SK-N-SH treated with all-trans-retinoic acid at 6 μM for 48 hours (cell line): ENCODE measurements around the gene CTU1.

ENCODE experiments used
- ATAC-seq: fragments of 200-7000 bp; cut with Tn5 transposase; 3 replicates; pipeline ENCODE4 v1.9.1; 2020; ENCODE audit warnings: mild to moderate bottlenecking, moderate library complexity
- ARNTL ChIP-seq: fragments of 450-650 bp; formaldehyde crosslinking; IDR thresholded peaks from 2 replicates; pipeline ENCODE4 v1.5.0; 2020; ENCODE audit warnings: low read depth, mild to moderate bottlenecking, moderate library complexity, borderline replicate concordance
- BACH2 ChIP-seq: fragments of 250-450 bp; sonication (Bioruptor Pico); IDR thresholded peaks from 2 replicates; pipeline ENCODE4 v1.9.0; 2021; ENCODE audit warnings: mild to moderate bottlenecking, borderline replicate concordance
- CREB5 ChIP-seq: fragments of 250-450 bp; sonication (Bioruptor Pico); IDR thresholded peaks from 2 replicates; pipeline ENCODE4 v1.5.1; 2020; ENCODE audit warnings: low read depth, mild to moderate bottlenecking, moderate library complexity
- CSDC2 ChIP-seq: fragments of 250-450 bp; sonication (Bioruptor Pico); IDR thresholded peaks from 2 replicates; pipeline ENCODE4 v1.5.0; 2020; ENCODE audit warnings: mild to moderate bottlenecking, moderate library complexity
- ESRRG ChIP-seq: fragments of 250-450 bp; sonication (Bioruptor Pico); IDR thresholded peaks from 2 replicates; pipeline ENCODE4 v1.6.1; 2021; ENCODE audit warnings: mild to moderate bottlenecking
- GLIS3 ChIP-seq: fragments of 250-450 bp; sonication (Bioruptor Pico); IDR thresholded peaks from 2 replicates; pipeline ENCODE4 v1.5.0; 2020; ENCODE audit warnings: mild to moderate bottlenecking, moderate library complexity
- ISL1 ChIP-seq: fragments of 250-450 bp; sonication (Bioruptor Pico); IDR thresholded peaks from 2 replicates; pipeline ENCODE4 v2.1.2; 2022; ENCODE audit warnings: mild to moderate bottlenecking, moderate library complexity
- OSR1 ChIP-seq: fragments of 250-450 bp; sonication (Bioruptor Pico); IDR thresholded peaks from 2 replicates; pipeline ENCODE4 v1.8.0; 2022; ENCODE audit warnings: moderate library complexity, mild to moderate bottlenecking, inconsistent platforms
- PPARA ChIP-seq: fragments of 250-450 bp; sonication (Bioruptor Pico); IDR thresholded peaks from 2 replicates; pipeline ENCODE4 v1.5.0; 2020; ENCODE audit warnings: mild to moderate bottlenecking, borderline replicate concordance
- RARB ChIP-seq: fragments of 250-450 bp; sonication (Bioruptor Pico); IDR thresholded peaks from 2 replicates; pipeline ENCODE4 v1.8.0; 2021; ENCODE audit warnings: mild to moderate bottlenecking, moderate library complexity
- SNAI2 ChIP-seq: fragments of 250-450 bp; sonication (Bioruptor Pico); IDR thresholded peaks from 2 replicates; pipeline ENCODE4 v1.5.0; 2020; ENCODE audit warnings: mild to moderate bottlenecking, moderate library complexity
- TCF4 ChIP-seq: fragments of 250-450 bp; sonication (Bioruptor Pico); IDR thresholded peaks from 2 replicates; pipeline ENCODE4 v1.8.0; 2021; ENCODE audit warnings: mild to moderate bottlenecking, moderate library complexity, borderline replicate concordance
- TOX ChIP-seq: fragments of 250-450 bp; sonication (Bioruptor Pico); IDR thresholded peaks from 2 replicates; pipeline ENCODE4 v1.8.0; 2021; ENCODE audit warnings: mild to moderate bottlenecking, moderate library complexity, borderline replicate concordance
- TSHZ2 ChIP-seq: fragments of 250-450 bp; sonication (Bioruptor Pico); IDR thresholded peaks from 2 replicates; pipeline ENCODE4 v1.5.0; 2020; ENCODE audit warnings: mild to moderate bottlenecking, moderate library complexity
- ZC3H10 ChIP-seq: fragments of 250-450 bp; sonication (Bioruptor Pico); IDR thresholded peaks from 2 replicates; pipeline ENCODE4 v1.5.1; 2021; ENCODE audit warnings: mild to moderate bottlenecking, moderate library complexity
- ZFP3 ChIP-seq: fragments of 250-450 bp; sonication (Bioruptor Pico); IDR thresholded peaks from 2 replicates; pipeline ENCODE4 v1.5.0; 2020; ENCODE audit warnings: mild to moderate bottlenecking, moderate library complexity
- ZFP30 ChIP-seq: fragments of 450-650 bp; formaldehyde crosslinking; IDR thresholded peaks from 2 replicates; pipeline ENCODE4 v1.5.0; 2022; ENCODE audit warnings: mild to moderate bottlenecking, moderate library complexity
- ZNF565 ChIP-seq: fragments of 450-650 bp; formaldehyde crosslinking; conservative IDR thresholded peaks from 2 replicates; pipeline ENCODE4 v1.5.0; 2020; ENCODE audit warnings: low read depth, mild to moderate bottlenecking, moderate library complexity
- ZNF70 ChIP-seq: fragments of 450-650 bp; formaldehyde crosslinking; IDR thresholded peaks from 2 replicates; pipeline ENCODE4 v1.5.0; 2020; ENCODE audit warnings: mild to moderate bottlenecking, moderate library complexity
- ZNF8 ChIP-seq: fragments of 450-650 bp; formaldehyde crosslinking; IDR thresholded peaks from 2 replicates; pipeline ENCODE4 v1.5.0; 2020; ENCODE audit warnings: mild to moderate bottlenecking, moderate library complexity
- TF ChIP-seq, protein P1 (sequence below): fragments of 250-450 bp; sonication (Bioruptor Pico); IDR thresholded peaks from 2 replicates; pipeline ENCODE4 v1.8.0; 2020; ENCODE audit warnings: mild to moderate bottlenecking, moderate library complexity, borderline replicate concordance
- TF ChIP-seq, protein P2 (sequence below): fragments of 250-450 bp; sonication (Bioruptor Pico); IDR thresholded peaks from 2 replicates; pipeline ENCODE4 v1.5.1; 2021; ENCODE audit warnings: mild to moderate bottlenecking, moderate library complexity
- TF ChIP-seq, protein P3 (sequence below): fragments of 250-450 bp; sonication (Bioruptor Pico); IDR thresholded peaks from 2 replicates; pipeline ENCODE4 v1.8.0; 2021; ENCODE audit warnings: low read depth, mild to moderate bottlenecking, moderate library complexity, borderline replicate concordance

The CTU1 gene

DNA sequence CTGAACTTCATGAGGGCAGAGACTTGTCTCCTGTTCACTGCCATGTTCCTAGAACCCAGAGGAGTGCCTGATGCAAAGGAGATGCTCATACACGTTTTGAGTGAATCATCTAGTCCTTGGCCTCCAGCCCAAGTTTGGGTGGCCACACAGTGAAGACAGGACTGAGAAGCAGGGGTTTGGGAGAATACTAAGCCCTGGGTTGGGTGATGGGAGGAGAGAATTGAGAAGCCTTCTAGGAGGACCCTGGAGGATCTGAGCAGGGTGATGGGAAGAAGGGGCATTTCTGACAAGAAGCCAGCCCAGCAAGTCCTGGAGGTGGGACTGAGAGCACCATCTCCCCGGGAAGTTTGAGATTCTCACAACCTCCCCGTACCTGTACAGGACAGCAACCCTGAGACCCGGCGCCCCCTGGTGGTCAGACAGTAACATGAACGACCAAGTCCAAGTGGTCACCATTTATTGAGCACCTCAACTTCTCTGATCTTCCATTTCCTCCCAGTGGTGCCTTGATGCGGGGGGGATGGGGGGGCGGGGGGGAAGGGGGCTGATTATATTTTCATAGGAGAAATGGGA lies 11.0 kb downstream of the CTU1 start:
- ATAC-seq = peak; percentile 79
- no peak for TF ChIP-seq TCF4
- TF ChIP-seq CSDC2 = no peak
- TF ChIP-seq PPARA = no peak
- TF ChIP-seq ISL1 (CRISPR knock-in tag) = no peak
- TF ChIP-seq ZNF8 (CRISPR knock-in tag) = no peak
- TF ChIP-seq ZNF565 (CRISPR knock-in tag) = no peak
- TF ChIP-seq RARB = no peak
- TF ChIP-seq SNAI2 (CRISPR knock-in tag) = no peak
- TF ChIP-seq TOX (CRISPR knock-in tag) = no peak
- no peak for TF ChIP-seq OSR1
- TF ChIP-seq, protein P1, sequence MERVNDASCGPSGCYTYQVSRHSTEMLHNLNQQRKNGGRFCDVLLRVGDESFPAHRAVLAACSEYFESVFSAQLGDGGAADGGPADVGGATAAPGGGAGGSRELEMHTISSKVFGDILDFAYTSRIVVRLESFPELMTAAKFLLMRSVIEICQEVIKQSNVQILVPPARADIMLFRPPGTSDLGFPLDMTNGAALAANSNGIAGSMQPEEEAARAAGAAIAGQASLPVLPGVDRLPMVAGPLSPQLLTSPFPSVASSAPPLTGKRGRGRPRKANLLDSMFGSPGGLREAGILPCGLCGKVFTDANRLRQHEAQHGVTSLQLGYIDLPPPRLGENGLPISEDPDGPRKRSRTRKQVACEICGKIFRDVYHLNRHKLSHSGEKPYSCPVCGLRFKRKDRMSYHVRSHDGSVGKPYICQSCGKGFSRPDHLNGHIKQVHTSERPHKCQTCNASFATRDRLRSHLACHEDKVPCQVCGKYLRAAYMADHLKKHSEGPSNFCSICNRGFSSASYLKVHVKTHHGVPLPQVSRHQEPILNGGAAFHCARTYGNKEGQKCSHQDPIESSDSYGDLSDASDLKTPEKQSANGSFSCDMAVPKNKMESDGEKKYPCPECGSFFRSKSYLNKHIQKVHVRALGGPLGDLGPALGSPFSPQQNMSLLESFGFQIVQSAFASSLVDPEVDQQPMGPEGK (CRISPR knock-in tag) = no peak
- TF ChIP-seq BACH2 (CRISPR knock-in tag) = no peak
- no peak for TF ChIP-seq ESRRG (CRISPR knock-in tag)
- no peak for TF ChIP-seq CREB5
- TF ChIP-seq ARNTL (CRISPR knock-in tag) = no peak
- TF ChIP-seq, protein P2, sequence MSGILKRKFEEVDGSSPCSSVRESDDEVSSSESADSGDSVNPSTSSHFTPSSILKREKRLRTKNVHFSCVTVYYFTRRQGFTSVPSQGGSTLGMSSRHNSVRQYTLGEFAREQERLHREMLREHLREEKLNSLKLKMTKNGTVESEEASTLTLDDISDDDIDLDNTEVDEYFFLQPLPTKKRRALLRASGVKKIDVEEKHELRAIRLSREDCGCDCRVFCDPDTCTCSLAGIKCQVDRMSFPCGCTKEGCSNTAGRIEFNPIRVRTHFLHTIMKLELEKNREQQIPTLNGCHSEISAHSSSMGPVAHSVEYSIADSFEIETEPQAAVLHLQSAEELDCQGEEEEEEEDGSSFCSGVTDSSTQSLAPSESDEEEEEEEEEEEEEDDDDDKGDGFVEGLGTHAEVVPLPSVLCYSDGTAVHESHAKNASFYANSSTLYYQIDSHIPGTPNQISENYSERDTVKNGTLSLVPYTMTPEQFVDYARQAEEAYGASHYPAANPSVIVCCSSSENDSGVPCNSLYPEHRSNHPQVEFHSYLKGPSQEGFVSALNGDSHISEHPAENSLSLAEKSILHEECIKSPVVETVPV (CRISPR knock-in tag) = no peak
- no peak for TF ChIP-seq TSHZ2 (CRISPR knock-in tag)
- no peak for TF ChIP-seq ZC3H10 (CRISPR knock-in tag)
- TF ChIP-seq ZNF70 = no peak
- TF ChIP-seq, all 23 proteins: peak for 0

DNA sequence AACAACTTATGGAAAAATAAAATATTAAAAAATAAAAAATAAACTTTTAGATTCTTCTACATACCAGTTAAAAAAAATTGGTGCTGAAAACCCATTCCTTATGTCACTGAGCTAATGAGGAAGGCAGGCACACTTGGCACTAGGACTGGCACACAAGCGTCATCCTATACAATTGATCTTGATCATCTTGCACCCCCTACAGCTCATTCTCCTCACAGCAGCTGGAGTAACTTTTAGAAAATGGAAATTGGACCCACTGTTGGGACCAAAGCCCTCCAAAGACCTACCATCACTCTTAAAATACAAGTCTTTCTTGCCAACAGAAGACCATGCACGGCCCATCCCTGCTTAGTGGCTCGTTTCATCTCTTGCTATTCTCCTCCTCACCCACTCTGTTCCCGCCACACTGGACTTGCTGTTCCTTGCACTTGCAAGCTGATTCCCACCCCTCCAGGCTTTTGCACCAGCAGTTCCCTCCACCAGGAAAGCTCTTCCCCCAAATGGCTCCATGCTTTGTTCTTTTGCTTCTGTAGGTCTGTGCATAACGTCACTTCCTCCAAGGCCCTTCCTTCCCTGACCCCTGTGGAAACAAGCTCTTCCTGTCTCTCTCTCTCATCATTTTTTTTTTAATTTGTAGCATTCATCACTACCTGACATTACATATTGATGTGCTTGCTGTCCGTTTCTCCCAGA lies 11.6 kb downstream of the CTU1 start:
- no peak for TF ChIP-seq OSR1
- no peak for TF ChIP-seq ZNF70
- no peak for TF ChIP-seq ARNTL (CRISPR knock-in tag)
- no peak for TF ChIP-seq CREB5
- TF ChIP-seq ZNF8 (CRISPR knock-in tag) = no peak
- TF ChIP-seq, protein P1 (CRISPR knock-in tag) = no peak
- no peak for TF ChIP-seq TCF4
- no peak for TF ChIP-seq RARB
- no peak for TF ChIP-seq ZC3H10 (CRISPR knock-in tag)
- no peak for TF ChIP-seq ZFP3 (CRISPR knock-in tag)
- TF ChIP-seq, protein P3, sequence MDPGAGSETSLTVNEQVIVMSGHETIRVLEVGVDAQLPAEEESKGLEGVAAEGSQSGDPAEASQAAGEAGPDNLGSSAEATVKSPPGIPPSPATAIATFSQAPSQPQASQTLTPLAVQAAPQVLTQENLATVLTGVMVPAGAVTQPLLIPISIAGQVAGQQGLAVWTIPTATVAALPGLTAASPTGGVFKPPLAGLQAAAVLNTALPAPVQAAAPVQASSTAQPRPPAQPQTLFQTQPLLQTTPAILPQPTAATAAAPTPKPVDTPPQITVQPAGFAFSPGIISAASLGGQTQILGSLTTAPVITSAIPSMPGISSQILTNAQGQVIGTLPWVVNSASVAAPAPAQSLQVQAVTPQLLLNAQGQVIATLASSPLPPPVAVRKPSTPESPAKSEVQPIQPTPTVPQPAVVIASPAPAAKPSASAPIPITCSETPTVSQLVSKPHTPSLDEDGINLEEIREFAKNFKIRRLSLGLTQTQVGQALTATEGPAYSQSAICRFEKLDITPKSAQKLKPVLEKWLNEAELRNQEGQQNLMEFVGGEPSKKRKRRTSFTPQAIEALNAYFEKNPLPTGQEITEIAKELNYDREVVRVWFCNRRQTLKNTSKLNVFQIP (CRISPR knock-in tag) = no peak
- no peak for TF ChIP-seq PPARA
- no peak for TF ChIP-seq BACH2 (CRISPR knock-in tag)
- TF ChIP-seq ZNF565 (CRISPR knock-in tag) = no peak
- TF ChIP-seq GLIS3 (CRISPR knock-in tag) = no peak
- no peak for TF ChIP-seq ISL1 (CRISPR knock-in tag)
- no peak for TF ChIP-seq ESRRG (CRISPR knock-in tag)
- TF ChIP-seq ZFP30 (CRISPR knock-in tag) = no peak
- TF ChIP-seq, all 23 proteins: peak for 0
- 0 out of 3 replicates have a peak, but pooled peaks have one; percentile 23 for ATAC-seq
